Uterus (tissue), 4 donors: ENCODE measurements around the gene NHP2. TPM values are rescaled to one million over a fixed set of nuclear protein-coding genes. Genes with fewer than 3 reads are reported as not detected.

Experiments used
- DNase-seq, 2 donors: peaks; one replicate each; pipeline ENCODE4 v3.0.0-alpha.2; 2019 to 2020
- H3K27ac ChIP-seq, 2 donors: fragments of 200-600 bp; sonication (generic); 1 replicate in 1 of 2; 2 replicates in 1 of 2; pipeline ENCODE4 v1.5.1; 2016 to 2018
- H3K27me3 ChIP-seq, 2 donors: fragments of 200-600 bp; sonication (generic); one replicate each; pipeline ENCODE4 v1.5.1; 2018 to 2019; ENCODE audit warnings: control low read depth in 1 of 2
- H3K36me3 ChIP-seq, 2 donors: fragments of 200-600 bp; sonication (generic); one replicate each; pipeline ENCODE4 v1.5.1; 2019; ENCODE audit warnings: control low read depth in 1 of 2
- H3K4me1 ChIP-seq, 2 donors: fragments of 200-600 bp; sonication (generic); one replicate each; pipeline ENCODE4 v1.5.1; 2018 to 2019; ENCODE audit warnings: control low read depth in 1 of 2
- H3K4me3 ChIP-seq, 2 donors: fragments of 200-600 bp; sonication (generic); 1 replicate in 1 of 2; 2 replicates in 1 of 2; pipeline ENCODE4 v1.5.1; 2018 to 2019; ENCODE audit warnings: mild to moderate bottlenecking in 1 of 2
- H3K9me3 ChIP-seq, 2 donors: fragments of 200-600 bp; sonication (generic); one replicate each; pipeline ENCODE4 v1.5.1; 2019; ENCODE audit warnings: control low read depth in 1 of 2
- POLR2A ChIP-seq, 2 donors: fragments of 450-650 bp; IDR thresholded peaks; one replicate each; pipeline ENCODE4 v1.6.1; 2016; ENCODE audit warnings: antibody characterized with exemption in 2 of 2, mild to moderate bottlenecking in 1 of 2, moderate library complexity in 1 of 2
- intact Hi-C: fragments of 100-400 bp; cut with DNase I; formaldehyde crosslinking; loops from one replicate; pipeline ENCODE4 v1.15.1; 2023; ENCODE audit warnings: low total_unique reads
- total RNA-seq, 4 donors: library from RNA; depleted of rRNA in 3 of 4; stranded (reverse); fragments of >200 nt in 3 of 4; gene quantifications; one replicate each; pipeline versions ENCODE4 v1.1.0 to v1.2.4, GENCODE V29; 2014 to 2023
- TF ChIP-seq, protein P1 (sequence below), 4 experiments: fragments of 200-600 bp in 2 of 4; fragments of 450-650 bp in 2 of 4; sonication (generic) in 2 of 4; IDR thresholded peaks; one replicate each; pipeline ENCODE4 v1.5.1; 2016 to 2019; ENCODE audit warnings: antibody characterized with exemption in 4 of 4, mild to moderate bottlenecking in 2 of 4, moderate library complexity in 1 of 4
- donor health status: DM: yes; HTN: yes; CAD: no.

Gene NHP2
- total RNA-seq, 4 donors from 2014 or later: 83.4 to 180 (median 147) TPM

DNA sequence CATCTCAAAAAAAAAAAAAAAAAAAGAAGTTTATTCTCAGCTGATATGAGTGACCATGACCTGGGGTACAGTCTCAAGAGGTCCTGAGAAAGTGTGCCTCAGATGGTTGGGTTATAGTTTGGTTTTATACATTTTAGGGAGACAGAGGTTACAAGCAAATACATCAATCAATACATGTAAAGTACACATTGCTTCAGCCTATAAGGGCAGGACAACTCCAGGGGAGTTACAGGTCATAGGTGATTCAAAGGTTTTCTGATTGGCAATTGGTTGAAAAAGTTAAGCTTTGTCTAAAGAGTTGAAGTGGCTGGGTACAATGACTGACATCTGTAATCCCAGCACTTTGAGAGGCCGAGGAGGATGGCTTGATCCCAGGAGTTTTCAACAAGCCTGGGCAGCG, 35.7 kb upstream of the NHP2 start:
- H3K36me3 ChIP-seq: no peaks in the 10 kb centered on the region
- no peak for TF ChIP-seq POLR2A (IDR thresholded peaks at IDR 0.05)
- TF ChIP-seq, protein P1, sequence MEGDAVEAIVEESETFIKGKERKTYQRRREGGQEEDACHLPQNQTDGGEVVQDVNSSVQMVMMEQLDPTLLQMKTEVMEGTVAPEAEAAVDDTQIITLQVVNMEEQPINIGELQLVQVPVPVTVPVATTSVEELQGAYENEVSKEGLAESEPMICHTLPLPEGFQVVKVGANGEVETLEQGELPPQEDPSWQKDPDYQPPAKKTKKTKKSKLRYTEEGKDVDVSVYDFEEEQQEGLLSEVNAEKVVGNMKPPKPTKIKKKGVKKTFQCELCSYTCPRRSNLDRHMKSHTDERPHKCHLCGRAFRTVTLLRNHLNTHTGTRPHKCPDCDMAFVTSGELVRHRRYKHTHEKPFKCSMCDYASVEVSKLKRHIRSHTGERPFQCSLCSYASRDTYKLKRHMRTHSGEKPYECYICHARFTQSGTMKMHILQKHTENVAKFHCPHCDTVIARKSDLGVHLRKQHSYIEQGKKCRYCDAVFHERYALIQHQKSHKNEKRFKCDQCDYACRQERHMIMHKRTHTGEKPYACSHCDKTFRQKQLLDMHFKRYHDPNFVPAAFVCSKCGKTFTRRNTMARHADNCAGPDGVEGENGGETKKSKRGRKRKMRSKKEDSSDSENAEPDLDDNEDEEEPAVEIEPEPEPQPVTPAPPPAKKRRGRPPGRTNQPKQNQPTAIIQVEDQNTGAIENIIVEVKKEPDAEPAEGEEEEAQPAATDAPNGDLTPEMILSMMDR (IDR thresholded peaks at IDR 0.05): no peak
- no peak overlapping the region for H3K4me3 ChIP-seq
- no peaks in the 10 kb centered on the region for H3K27me3 ChIP-seq
- H3K27ac ChIP-seq: no peak overlapping the region
- intact Hi-C loops: no loop called here
- no peak for DNase-seq
- H3K9me3 ChIP-seq: no peaks in the 10 kb centered on the region
- no peaks in the 10 kb centered on the region for H3K4me1 ChIP-seq

DNA sequence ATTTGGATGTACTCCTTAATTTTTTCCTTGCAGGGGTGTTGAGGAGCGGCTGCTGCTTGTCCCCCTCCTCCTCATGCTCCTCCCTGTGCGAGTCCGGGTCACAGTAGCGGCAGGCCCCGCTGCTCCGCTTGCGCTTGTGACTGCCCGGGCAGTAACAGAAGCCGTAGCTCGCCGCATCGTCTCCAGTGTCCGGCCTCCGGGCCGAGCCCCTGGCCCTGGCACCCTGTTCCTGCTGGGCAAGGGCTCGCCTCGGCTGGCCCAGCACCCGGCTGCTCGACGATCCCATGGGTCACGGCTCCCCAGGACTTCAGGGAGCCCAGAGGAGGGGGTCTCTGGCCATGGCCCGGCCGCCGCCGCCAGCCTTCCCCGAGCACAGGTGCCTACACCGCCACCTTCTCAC, 33.3 kb upstream of the NHP2 start, which contains the start of gene GMCL2:
GMCL2 (minus strand) TSS at position 358 of the 400 bp plus-strand sequence; CDS start at position 286, 72 bp downstream.
- DNase-seq: no peak
- Histone ChIP-seq H3K9me3 (no peaks in the 10 kb centered on the region), H3K27me3 (no peaks in the 10 kb centered on the region), H3K4me3 (no peak within 1 kb of the TSS), H3K4me1 (no peaks in the 10 kb centered on the region), H3K36me3 (no peaks in the 10 kb centered on the region), H3K27ac (no peak within 1 kb of the TSS)
- intact Hi-C loops: no loop called here
- TF ChIP-seq, protein P1 (IDR thresholded peaks at IDR 0.05): no peak
- TF ChIP-seq POLR2A (IDR thresholded peaks at IDR 0.05): no peak

DNA sequence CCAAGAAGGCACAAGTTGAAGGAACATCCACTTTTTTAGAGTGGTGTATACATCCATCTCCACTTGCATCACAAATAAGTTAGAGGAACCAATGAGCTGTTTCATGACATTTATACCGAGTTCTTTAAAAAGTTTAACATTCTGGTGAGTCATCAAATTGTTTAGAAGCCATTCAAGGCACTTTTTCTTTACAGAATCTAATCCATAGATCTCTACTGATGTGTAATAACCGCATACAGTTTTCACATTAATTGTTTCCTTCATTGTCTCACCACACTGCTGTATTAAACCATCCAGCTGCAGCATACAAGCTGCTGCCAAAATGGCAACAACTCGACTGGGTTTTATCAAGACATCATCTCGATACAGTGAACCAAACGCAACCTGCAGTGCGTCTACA, 32.7 kb upstream of the NHP2 start:
- Histone ChIP-seq H3K4me1 (no peaks in the 10 kb centered on the region), H3K9me3 (no peaks in the 10 kb centered on the region), H3K27ac (no peak overlapping the region), H3K27me3 (no peaks in the 10 kb centered on the region), H3K4me3 (no peak overlapping the region), H3K36me3 (no peaks in the 10 kb centered on the region)
- TF ChIP-seq, protein P1 (IDR thresholded peaks at IDR 0.05): no peak
- no peak for TF ChIP-seq POLR2A (IDR thresholded peaks at IDR 0.05)
- no peak for DNase-seq
- intact Hi-C loops: no loop called here

DNA sequence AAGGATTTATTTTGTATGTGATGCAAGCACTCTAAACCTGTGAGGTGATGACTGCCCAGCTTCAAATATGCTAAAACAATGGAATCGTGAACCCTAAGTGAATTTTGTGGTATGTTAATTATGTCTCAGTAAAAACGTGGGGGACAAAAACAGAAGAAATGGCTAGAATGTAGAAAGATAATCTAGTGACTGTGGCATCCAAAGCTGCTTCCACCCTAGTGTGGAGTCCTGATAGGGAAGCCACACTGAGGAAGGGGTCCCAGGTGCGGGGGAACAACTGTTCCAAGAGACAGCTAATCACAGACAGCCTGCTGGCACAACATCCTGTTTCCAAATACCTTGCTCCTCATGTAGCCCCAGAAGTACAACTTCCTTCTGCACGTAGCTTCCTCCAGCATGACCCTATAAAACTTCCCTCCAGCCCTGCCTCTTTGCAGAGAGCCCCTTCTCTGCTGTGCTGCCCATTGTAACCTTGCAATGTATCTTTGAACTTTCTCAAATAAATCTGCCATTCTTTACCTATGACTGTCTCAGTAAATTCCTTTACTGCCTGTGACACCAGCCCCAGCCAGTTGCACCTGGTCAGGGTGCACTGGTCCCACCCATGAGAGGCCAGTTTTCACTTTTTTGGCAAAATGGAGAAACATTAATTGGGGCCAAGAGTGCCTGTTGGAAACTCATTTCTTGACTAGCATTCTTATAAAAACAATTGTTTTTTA, 28.6 kb upstream of the NHP2 start:
- no peaks in the 10 kb centered on the region for H3K4me1 ChIP-seq
- H3K27ac ChIP-seq: no peak overlapping the region
- no peak for DNase-seq
- TF ChIP-seq POLR2A (IDR thresholded peaks at IDR 0.05): no peak
- TF ChIP-seq, protein P1 (IDR thresholded peaks at IDR 0.05): no peak
- intact Hi-C loops: no loop called here
- no peaks in the 10 kb centered on the region for H3K9me3 ChIP-seq
- H3K4me3 ChIP-seq: no peak overlapping the region
- H3K27me3 ChIP-seq: no peaks in the 10 kb centered on the region
- no peaks in the 10 kb centered on the region for H3K36me3 ChIP-seq

DNA sequence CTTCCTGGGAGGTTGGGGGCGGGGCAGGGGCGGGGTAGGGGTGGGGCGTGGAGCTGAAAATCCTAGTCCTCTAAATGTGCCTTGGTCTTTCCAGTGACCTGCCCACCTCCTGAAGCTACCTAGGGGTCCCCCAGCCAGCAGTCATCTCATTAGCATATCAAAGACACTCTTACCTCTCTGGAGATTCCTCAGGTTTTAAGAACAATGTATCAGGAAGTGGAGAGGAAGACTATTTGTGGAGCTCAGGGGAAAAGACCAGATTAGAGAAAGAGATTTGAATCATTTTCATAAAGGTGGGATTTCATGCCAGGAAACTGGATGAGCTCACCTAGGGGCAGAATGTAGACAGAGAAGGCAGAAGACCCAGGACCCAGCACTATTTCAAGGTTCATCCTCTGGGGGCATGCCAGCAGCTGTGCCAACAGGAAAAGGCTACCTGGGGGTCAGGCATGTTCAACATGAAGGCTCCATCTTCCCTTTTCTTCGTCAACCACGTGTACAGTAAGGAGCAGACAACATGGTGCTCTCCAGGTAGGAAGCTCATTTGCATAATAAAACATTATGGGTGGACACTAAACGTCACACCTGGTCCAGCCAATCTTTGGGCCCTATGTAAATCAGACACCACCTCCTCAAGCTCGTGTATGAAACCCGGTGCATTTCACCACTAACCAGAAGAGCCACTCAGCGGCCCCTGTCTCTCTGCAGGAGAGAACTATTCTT, 26.6 kb upstream of the NHP2 start:
- DNase-seq: no peak
- Histone ChIP-seq H3K27ac (no peak overlapping the region), H3K4me1 (no peaks in the 10 kb centered on the region), H3K4me3 (no peak overlapping the region), H3K36me3 (no peaks in the 10 kb centered on the region), H3K9me3 (no peaks in the 10 kb centered on the region), H3K27me3 (no peaks in the 10 kb centered on the region)
- TF ChIP-seq, protein P1 (IDR thresholded peaks at IDR 0.05): no peak
- TF ChIP-seq POLR2A (IDR thresholded peaks at IDR 0.05): no peak
- intact Hi-C loops: no loop called here
